Ovary (tissue), 3 donors: ENCODE measurements around the gene CARD10.

Source experiments
- CTCF ChIP-seq, 3 donors: fragments of 450-650 bp in 2 of 3; fragments of 200-600 bp in 1 of 3; IDR thresholded peaks; one replicate each; pipeline versions ENCODE4 v1.5.1 to v1.8.0; 2016 to 2022; ENCODE audit warnings: antibody characterized with exemption in 3 of 3, mild to moderate bottlenecking in 1 of 3
- EP300 ChIP-seq: sonication (generic); formaldehyde crosslinking; IDR thresholded peaks from one replicate; pipeline ENCODE4 v1.6.1; 2017; ENCODE audit warnings: antibody characterized with exemption
- POLR2A ChIP-seq: fragments of 450-650 bp; IDR thresholded peaks from one replicate; pipeline ENCODE4 v1.6.1; 2017; ENCODE audit warnings: antibody characterized with exemption, mild to moderate bottlenecking, moderate library complexity
- donor health status: DM: no; HTN: no; CAD: no.

GRCh38 chr22:37568012-37568411 lies 48.8 kb upstream of the CARD10 start:
- TF ChIP-seq CTCF (IDR thresholded peaks at IDR 0.05) = no peak
- no peak for TF ChIP-seq POLR2A
- no peak for TF ChIP-seq EP300
